Mucosa of rectum (tissue), 2 donors: ENCODE measurements around the gene SLC16A3.
A peak's percentile ranks its signal among the peaks of the same experiment; 100 is the strongest.

Experiments used
- H3K27ac ChIP-seq, 2 donors: one replicate each; pipeline ENCODE4 v1.7.0; 2013; ENCODE audit warnings: inconsistent platforms in 2 of 2, low read depth in 2 of 2, low read length in 2 of 2
- H3K27me3 ChIP-seq, 2 donors: one replicate each; pipeline ENCODE4 v1.7.0; 2013; ENCODE audit warnings: low read length in 2 of 2; ENCODE audit not compliant: control insufficient read depth in 2 of 2, insufficient read depth in 2 of 2
- H3K36me3 ChIP-seq, 2 donors: one replicate each; pipeline ENCODE4 v1.7.0; 2013; ENCODE audit warnings: low read length in 2 of 2; ENCODE audit not compliant: control insufficient read depth in 2 of 2, insufficient read depth in 2 of 2
- H3K4me1 ChIP-seq, 2 donors: one replicate each; pipeline ENCODE4 v1.7.0; 2013; ENCODE audit warnings: low read length in 2 of 2, mild to moderate bottlenecking in 1 of 2; ENCODE audit not compliant: control insufficient read depth in 2 of 2, insufficient read depth in 2 of 2
- H3K4me3 ChIP-seq, 2 donors: one replicate each; pipeline ENCODE4 v1.7.0; 2013; ENCODE audit warnings: low read length in 2 of 2
- H3K9ac ChIP-seq, 2 donors: one replicate each; pipeline ENCODE4 v1.7.0; 2013; ENCODE audit warnings: low read length in 2 of 2, low read depth in 1 of 2, mild to moderate bottlenecking in 1 of 2
- H3K9me3 ChIP-seq, 2 donors: one replicate each; pipeline ENCODE4 v1.7.0; 2013; ENCODE audit warnings: low read length in 2 of 2; ENCODE audit not compliant: control insufficient read depth in 2 of 2
- donor health status: healthy.
- donor health status: Normal muscosa, but diverticular disease.

The SLC16A3 gene

DNA sequence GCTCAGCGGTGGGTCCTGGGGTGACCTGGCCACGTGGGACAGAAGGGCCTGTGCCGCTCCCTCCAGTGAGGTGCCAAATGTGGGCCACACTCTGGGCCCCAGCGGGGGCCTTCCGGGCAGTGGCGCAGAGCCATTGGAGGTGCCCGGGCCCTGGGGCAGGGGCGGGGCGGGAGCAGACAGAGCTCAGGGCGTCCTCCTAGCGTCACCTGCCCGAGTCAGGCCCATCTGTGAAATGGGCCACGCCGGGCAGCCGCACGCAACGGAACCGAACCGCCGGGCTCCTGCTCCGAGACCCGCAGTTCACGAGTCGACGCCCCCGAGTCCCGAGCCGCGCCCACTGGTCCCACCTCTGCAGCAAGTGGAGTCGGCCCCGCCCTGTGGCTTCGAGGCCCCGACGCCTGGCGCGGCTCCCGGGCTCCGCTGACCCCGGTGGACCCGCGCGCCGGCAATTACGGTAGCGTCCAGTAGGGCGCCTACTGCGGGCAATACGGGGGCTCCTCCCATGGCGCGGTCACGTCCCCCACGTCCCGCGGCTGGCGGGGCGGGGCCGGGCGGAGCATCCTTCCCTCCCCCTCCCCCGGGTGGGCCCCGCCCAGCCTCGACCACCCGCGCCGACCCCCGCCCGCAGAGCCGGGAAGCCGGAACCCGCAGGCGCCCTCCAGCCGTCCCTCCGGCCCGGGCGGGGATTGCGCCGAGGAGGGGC is 1.9 kb downstream of the SLC16A3 start:
- Histone ChIP-seq H3K27ac (peak overlapping the region; percentile 90 to 91), H3K27me3 (no peaks in the 10 kb centered on the region), H3K4me3 (peak overlapping the region; percentile 62 to 69), H3K9me3 (no peaks in the 10 kb centered on the region), H3K4me1 (peaks cover 30 to 38% of the 10 kb centered on the region in 2 donors), H3K9ac (peak overlapping the region; percentile 56 to 95), H3K36me3 (no peaks in the 10 kb centered on the region)

GRCh38 chr17:82231312-82231561 is 2.4 kb downstream of the SLC16A3 start:
- Histone ChIP-seq H3K9me3 (no peaks in the 10 kb centered on the region), H3K27me3 (no peaks in the 10 kb centered on the region), H3K9ac (peak overlapping the region; percentile 47 to 87), H3K4me1 (peaks cover 34 to 43% of the 10 kb centered on the region in 2 donors), H3K4me3 (peak overlapping the region; percentile 62 to 69), H3K27ac (peak overlapping the region; percentile 90 to 91), H3K36me3 (peaks cover 0 to 2% of the 10 kb centered on the region in 2 donors)

DNA sequence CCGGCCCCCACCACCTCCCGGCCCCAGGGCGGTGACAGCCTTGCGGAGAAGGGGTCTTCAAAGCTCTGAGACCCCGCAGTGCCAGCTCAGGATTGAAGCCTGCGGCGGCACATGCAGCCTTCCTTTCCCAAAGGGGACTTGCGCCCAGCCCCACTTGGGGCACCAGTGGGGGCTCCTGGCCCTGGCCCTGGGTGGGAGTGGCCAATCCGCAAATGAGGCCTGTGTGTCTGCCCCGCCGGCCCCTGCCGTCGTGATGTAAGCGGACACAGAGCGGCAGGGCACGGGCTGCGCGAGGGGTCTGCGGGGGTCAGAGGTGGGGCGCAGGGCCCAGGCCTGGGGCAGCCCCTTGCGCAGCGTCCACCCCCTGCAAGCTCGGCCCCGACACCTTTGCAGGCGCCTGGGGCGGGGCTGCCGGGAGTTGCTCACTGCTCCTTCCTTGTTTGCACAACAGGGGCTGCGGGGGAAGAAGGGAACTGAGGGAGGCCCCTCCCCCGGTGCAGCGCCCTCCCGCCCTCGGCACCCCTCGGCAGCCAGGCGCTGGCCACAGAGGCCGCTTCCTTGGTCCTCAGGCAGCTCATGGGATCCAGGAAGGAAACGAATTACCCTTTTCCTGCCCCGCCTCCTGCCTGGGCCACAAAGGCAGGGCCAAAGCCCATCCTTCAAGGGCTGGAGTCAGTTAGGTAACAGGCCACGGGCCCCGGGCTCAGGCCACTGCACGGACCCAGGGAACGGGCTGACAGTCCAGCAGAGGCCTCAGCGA is 2.9 kb downstream of the SLC16A3 start:
- no peaks in the 10 kb centered on the region for H3K9me3 ChIP-seq
- peaks cover 35 to 48% of the 10 kb centered on the region in 2 donors for H3K4me1 ChIP-seq
- H3K4me3 ChIP-seq: peak overlapping the region; percentile 62 to 69
- H3K27me3 ChIP-seq: no peaks in the 10 kb centered on the region
- H3K9ac ChIP-seq: peak overlapping the region; percentile 47 to 87
- peaks cover 0 to 3% of the 10 kb centered on the region in 2 donors for H3K36me3 ChIP-seq
- H3K27ac ChIP-seq: peak overlapping the region; percentile 90 to 91

GRCh38 chr17:82232322-82232820 is 3.5 kb downstream of the SLC16A3 start:
- H3K4me1 ChIP-seq: peaks cover 35 to 48% of the 10 kb centered on the region in 2 donors
- peak overlapping the region; percentile 62 to 69 for H3K4me3 ChIP-seq
- H3K9me3 ChIP-seq: no peaks in the 10 kb centered on the region
- H3K36me3 ChIP-seq: peaks cover 2 to 7% of the 10 kb centered on the region in 2 donors
- peak overlapping the region in 1 of 2 donors; percentile 87 for H3K9ac ChIP-seq
- H3K27me3 ChIP-seq: no peaks in the 10 kb centered on the region
- H3K27ac ChIP-seq: peak overlapping the region; percentile 90 to 91

- H3K4me1 ChIP-seq: peaks cover 33 to 53% of the 10 kb centered on the region in 2 donors
- peaks cover 6 to 12% of the 10 kb centered on the region in 2 donors for H3K36me3 ChIP-seq
- no peaks in the 10 kb centered on the region for H3K9me3 ChIP-seq
- peak overlapping the region in 1 of 2 donors; percentile 14 for H3K9ac ChIP-seq
- H3K27ac ChIP-seq: peak overlapping the region in 1 of 2 donors; percentile 2
- no peak overlapping the region for H3K4me3 ChIP-seq
- H3K27me3 ChIP-seq: no peaks in the 10 kb centered on the region
These were observed 4.3 kb downstream of the SLC16A3 start for GRCh38 chr17:82232876-82233785.

DNA sequence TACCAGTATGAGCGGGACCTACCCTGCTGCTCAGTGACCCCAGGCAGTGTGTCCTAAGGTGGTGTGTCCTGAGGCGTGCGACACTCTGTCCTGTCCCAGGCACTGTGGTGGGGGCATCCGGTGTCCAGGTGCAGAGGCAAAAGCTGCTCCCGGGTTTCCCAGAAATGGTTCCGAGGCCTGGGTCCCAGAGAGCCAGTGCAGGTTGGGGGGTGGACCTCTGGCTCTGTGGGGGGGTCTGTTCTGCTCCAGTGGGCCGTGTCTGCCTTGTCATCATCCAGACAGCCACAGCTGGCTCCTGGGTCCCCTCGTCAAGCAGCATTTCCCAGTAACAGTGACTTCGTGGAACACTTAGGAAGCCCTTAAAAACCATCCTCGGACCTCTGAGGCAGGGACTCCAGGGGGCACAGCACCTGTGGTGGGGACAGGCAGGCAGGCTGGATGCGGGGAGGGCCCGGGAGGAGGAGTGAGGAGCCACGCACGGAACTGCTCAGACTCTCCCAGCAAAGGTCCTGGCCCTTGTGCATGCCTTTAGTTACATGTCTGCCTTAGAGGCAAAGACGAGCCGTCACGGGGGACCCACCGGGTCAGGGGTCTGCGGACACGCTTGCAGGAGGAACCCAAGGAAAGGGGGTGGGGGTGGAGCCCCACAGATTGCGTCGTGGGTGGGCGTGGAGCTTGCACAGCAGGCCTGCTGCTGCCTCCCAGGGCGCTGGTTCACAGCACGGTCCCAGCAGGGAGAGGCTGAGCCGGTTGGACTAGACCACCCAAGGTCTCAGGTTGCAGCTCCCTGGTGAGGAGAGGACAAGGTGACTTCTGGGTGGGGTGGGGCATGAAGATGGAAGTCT is 5.6 kb downstream of the SLC16A3 start:
- H3K27me3 ChIP-seq: no peaks in the 10 kb centered on the region
- H3K36me3 ChIP-seq: peaks cover 10 to 12% of the 10 kb centered on the region in 2 donors
- H3K4me1 ChIP-seq: peaks cover 42 to 65% of the 10 kb centered on the region in 2 donors
- H3K27ac ChIP-seq: no peak overlapping the region
- peak overlapping the region in 1 of 2 donors; percentile 9 for H3K9ac ChIP-seq
- no peaks in the 10 kb centered on the region for H3K9me3 ChIP-seq
- no peak overlapping the region for H3K4me3 ChIP-seq

DNA sequence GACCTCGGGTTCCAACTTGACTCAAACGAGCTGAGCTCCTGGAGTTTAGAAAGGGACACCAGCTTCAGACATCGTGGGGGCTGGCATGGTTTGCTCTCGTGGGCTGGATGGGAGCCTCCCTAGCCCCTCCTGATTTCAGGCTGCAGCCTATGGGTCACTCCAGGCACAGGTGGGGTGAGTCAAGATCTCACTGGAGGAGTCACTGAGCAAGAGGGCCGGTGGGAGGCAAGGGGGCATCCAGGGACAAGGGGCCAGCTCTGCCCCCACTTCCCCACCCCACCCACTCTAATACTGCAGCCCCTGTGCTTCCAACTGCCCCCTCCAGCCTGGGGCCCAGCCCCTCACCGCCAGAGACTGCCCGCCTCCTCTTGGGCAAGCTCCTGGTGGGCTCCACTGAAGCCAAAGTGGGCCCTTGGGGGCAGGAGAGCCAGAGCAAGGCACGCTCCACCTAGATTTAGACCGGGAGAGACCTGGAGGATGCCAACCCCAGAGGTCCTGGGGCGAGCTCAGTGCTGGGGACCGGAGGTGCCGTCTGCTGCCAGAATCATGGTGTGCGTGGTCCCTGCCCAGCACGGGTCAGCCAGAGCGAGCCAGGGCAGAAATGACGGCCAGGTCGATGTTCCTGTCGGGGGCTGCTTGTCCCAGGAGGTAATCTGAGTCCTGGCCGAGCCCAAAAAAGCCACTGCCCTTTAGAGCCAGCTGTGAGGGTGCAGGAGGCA is 6.4 kb downstream of the SLC16A3 start:
- peak overlapping the region in 1 of 2 donors; percentile 35 for H3K9ac ChIP-seq
- H3K27me3 ChIP-seq: no peaks in the 10 kb centered on the region
- peak overlapping the region in 1 of 2 donors; percentile 26 for H3K27ac ChIP-seq
- H3K4me3 ChIP-seq: no peak overlapping the region
- peaks cover 42 to 67% of the 10 kb centered on the region in 2 donors for H3K4me1 ChIP-seq
- H3K9me3 ChIP-seq: no peaks in the 10 kb centered on the region
- peaks cover 12 to 18% of the 10 kb centered on the region in 2 donors for H3K36me3 ChIP-seq

GRCh38 chr17:82235775-82236141 is 6.9 kb downstream of the SLC16A3 start:
- Histone ChIP-seq H3K4me1 (peaks cover 42 to 67% of the 10 kb centered on the region in 2 donors), H3K27me3 (no peaks in the 10 kb centered on the region), H3K9me3 (no peaks in the 10 kb centered on the region), H3K36me3 (peaks cover 12 to 23% of the 10 kb centered on the region in 2 donors), H3K4me3 (no peak overlapping the region), H3K9ac (peak overlapping the region in 1 of 2 donors; percentile 35), H3K27ac (peak overlapping the region in 1 of 2 donors; percentile 26)
